HG03439 (cell line): ENCODE measurements around the gene TMEM178A.

ENCODE experiments used
- ATAC-seq: cut with Tn5 transposase; IDR thresholded peaks from one replicate; pipeline ENCODE4 v1.9.1; 2021; ENCODE audit warnings: mild to moderate bottlenecking, moderate library complexity; ENCODE audit not compliant: unreplicated experiment

TMEM178A gene

GRCh38 chr2:39736640-39737039 lies 70.9 kb downstream of the TMEM178A start:
- no peak for ATAC-seq

DNA sequence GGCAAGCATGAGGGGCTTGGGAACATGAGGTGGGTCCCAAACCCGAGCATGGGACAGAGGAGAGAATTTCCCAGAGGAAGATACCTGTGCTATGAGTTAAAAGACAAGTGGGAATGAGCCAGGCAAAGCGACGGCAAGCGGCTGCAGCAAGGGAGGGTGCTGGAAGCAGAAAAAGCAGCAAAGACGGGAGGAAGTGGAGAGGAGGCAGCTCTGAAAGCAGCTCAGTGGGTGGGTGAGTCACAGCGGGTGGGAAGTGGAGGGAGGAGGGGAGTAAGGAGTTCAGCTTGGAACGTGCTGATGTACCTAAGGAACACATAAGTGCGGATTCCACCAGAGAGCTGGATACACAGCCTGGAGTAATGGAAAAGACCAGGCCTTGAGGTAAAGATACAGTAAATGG lies 71.9 kb downstream of the TMEM178A start:
- no peak for ATAC-seq

DNA sequence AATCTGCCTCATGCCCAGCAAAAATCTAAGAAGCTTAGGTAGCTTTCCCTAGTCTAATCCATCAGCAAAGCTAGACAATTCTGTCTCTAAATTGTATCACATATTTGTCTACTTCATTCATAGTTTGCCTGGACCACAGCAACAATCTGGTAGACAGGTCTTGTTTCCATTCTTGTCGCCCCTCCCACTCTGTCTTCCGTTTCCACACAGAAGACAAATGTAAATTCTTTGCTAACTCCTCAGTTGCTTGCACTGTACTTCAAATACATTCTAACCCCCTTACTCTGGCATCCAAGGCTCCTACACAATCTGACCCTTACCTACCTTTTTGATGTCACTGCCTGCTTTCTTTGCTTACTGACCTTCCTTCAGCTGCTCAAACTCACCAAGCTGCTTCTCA lies 73.2 kb downstream of the TMEM178A start:
- ATAC-seq: no peak

DNA sequence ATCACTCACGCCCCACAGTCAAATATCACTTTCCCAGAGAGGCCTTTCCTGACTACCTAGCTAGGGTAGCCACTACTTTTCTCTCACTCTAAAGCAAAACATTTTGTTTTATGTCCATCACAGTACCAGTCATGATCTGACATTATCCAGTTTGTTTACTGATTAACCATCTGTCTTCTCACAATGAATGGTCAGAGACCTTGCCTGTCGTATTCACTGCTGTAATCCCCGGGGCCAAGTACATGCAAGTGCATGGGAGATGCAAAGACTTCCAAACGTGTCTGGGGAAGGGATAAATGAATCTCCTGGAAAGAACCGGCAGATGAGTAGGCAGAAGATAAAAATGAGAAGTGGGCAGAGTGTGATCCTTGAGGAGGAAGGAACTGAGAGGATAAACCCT lies 73.7 kb downstream of the TMEM178A start:
- ATAC-seq: no peak

DNA sequence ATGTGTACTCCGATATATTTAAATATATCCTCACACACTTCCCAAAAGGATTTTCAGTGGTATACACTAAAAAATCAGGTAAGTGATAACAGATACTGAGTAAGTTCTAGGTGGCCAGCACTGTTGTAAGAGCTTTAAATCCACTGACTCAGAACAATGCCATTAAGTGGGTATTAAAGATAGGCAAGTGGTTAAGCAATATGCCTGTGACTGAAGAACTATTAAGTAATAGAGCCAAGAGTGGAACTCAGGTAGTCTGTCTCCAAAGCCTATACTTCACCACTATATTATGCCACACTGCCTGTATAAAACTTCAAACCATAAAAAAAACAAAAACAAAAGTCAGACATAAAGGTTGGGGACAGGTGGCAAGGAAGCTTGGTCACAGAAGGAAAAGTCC lies 76.2 kb downstream of the TMEM178A start:
- ATAC-seq: no peak

- no peak for ATAC-seq
Measured at GRCh38 chr2:39743269-39743776, 77.6 kb downstream of the TMEM178A start.

DNA sequence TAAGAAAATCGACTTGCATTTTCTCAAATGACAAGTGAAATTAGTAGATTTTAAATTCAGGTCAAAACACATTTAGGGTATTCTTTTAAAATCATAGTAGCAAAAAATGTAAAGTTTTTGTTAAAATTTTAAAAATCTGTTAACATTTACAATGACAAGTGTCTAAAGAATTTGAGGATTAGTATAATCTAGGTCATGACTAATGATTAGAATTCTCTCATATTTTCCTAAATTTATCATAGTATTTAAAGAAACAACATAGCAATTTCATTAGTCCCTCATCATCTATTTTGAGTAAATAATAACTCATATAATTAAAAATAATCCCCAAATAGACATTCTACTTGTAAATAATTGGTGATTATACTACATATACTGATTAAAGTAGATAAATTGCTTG lies 89.7 kb downstream of the TMEM178A start:
- no peak for ATAC-seq

DNA sequence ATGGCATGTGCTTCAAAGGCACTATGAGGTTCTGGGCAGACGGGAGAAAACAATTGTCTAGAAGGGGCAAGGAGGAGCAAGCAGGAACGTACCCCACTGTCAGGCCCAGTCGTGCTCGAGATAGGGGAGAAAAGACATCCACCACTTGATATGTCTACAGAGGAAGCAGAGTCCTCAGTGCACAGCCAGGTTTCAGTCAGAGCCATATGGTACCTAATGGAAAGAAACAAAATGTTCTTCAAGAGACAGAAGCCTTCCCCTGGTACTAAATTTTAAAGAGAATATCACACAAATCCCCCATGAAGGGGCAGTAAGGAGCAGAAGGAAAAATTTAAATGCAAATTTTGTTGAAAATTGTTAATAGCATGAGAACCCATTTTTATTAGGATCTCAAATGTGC lies 91.4 kb downstream of the TMEM178A start:
- ATAC-seq: no peak

DNA sequence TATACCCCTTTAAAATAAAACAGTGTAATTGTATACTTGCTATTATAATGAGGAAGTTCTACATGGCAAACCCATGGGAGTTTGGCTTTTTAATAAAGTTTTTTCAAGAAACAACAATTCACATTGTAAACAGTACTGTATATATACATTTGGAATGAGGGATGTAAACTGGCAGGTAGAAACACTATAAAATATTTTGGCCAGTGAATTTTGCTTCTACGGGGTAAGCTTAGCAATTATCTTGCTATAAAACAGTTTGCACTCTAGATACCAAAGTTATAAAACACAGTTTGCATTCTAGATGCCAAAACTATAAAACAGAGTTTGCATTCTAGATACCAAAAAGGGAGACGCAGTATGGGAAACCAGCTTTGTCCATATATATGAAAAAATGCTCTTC lies 96.7 kb downstream of the TMEM178A start:
- ATAC-seq: no peak
